SJSA1 (cell line): ENCODE measurements around the gene TRPV3. TPM values are rescaled to one million over a fixed set of nuclear protein-coding genes. Genes with fewer than 3 reads are reported as not detected.
"Not testable (repeated sequence)": the region's sequence is repeated elsewhere in the genome, so short reads cannot be mapped to it uniquely, and the experiment has no call there.

Source experiments
- DNase-seq, 2 experiments: peaks; one replicate each; pipeline ENCODE4 v3.0.0-alpha.2; 2015 to 2020; ENCODE audit warnings: low spot score in 2 of 2, low read depth in 1 of 2
- H3K27ac ChIP-seq: fragments of 250-450 bp; sonication (Bioruptor Pico); 2 replicates; pipeline ENCODE4 v1.5.1; 2020; ENCODE audit warnings: mild to moderate bottlenecking, moderate library complexity
- H3K27me3 ChIP-seq: fragments of 250-450 bp; sonication (Bioruptor Pico); replicated peaks from 2 replicates; pipeline ENCODE4 v1.5.1; 2020; ENCODE audit warnings: mild to moderate bottlenecking, moderate library complexity
- H3K36me3 ChIP-seq: fragments of 250-450 bp; sonication (Bioruptor Pico); 2 replicates; pipeline ENCODE4 v1.5.1; 2020; ENCODE audit warnings: mild to moderate bottlenecking
- H3K4me1 ChIP-seq: fragments of 250-450 bp; sonication (Bioruptor Pico); replicated peaks from 2 replicates; pipeline ENCODE4 v1.6.1; 2021; ENCODE audit warnings: mild to moderate bottlenecking
- H3K4me3 ChIP-seq: fragments of 250-450 bp; sonication (Bioruptor Pico); 2 replicates; pipeline ENCODE4 v1.5.1; 2020; ENCODE audit warnings: mild to moderate bottlenecking
- H3K9me3 ChIP-seq: fragments of 250-450 bp; sonication (Bioruptor Pico); replicated peaks from 2 replicates; pipeline ENCODE4 v1.5.1; 2020; ENCODE audit warnings: mild to moderate bottlenecking
- total RNA-seq: library from RNA; depleted of rRNA; stranded (reverse); fragments of >200 nt; shearing (Covaris generic); gene quantifications from 2 replicates; pipeline ENCODE4 v1.2.3, GENCODE V29; 2014

TRPV3 gene
- total RNA-seq, 1 experiment from 2014 or later = not detected

- DNase-seq = no peak
- no peak overlapping the region for H3K27ac ChIP-seq
- H3K9me3 ChIP-seq = no peaks in the 10 kb centered on the region
- no peaks in the 10 kb centered on the region for H3K27me3 ChIP-seq
- H3K4me3 ChIP-seq = no peak overlapping the region
- no peaks in the 10 kb centered on the region for H3K36me3 ChIP-seq
- no peaks in the 10 kb centered on the region for H3K4me1 ChIP-seq
Observed at GRCh38 chr17:3529817-3530741, 27.5 kb downstream of the TRPV3 start.

DNA sequence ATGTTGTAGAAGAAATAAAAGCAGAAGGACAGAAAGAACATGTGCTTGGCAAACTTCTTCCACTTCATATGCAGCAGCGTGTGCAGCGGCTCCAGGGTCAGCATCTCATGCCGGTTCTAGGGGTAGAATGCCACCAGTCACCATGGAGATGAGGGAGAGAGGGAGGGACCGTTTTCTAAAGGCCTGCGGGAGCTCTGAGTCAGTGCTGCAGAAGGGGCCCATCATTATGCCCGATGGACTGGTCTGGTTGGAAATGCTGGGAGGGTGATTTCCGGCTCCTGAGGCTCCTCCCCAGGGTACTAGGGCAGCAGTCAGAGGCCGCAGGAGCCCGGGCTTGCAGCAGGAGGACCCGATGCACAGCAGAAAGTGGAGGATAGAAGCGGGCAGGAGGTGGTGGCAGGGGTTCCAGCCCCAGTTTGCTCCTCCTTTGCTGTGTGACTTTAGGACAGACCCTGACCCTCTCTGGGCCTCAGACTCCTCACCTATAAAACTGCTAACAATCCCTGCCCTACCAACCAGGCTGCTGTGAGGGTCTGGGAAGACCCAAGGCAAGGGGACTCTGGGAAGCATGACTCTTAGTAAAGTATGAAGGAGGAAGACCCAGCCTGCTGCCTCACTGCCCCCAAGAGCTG is 28.6 kb downstream of the TRPV3 start:
- no peak for DNase-seq
- Histone ChIP-seq H3K9me3 (no peaks in the 10 kb centered on the region), H3K4me3 (no peak overlapping the region), H3K4me1 (no peaks in the 10 kb centered on the region), H3K27me3 (no peaks in the 10 kb centered on the region), H3K27ac (no peak overlapping the region), H3K36me3 (no peaks in the 10 kb centered on the region)

DNA sequence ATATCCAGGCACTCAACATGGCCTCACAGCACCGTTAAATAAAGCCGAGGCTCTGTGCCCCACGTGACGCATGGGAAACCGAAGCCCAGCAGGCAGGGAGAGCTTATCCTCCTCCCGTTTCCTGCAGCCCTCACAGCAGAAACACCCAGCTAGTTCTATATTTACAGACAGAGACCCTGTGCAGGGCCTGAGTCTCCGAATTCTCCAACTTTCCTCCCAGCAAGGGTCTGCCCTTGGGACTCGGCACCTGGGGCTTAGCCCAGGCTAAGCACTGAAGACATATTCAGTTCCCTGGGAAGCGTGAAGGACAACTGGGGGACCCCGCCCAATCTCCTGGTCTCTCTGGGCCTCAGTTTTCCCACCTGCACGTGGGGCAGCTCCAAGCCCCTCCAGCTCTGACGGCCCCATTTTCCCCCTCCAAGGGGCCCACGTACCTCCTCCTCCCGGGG is 29.2 kb downstream of the TRPV3 start:
- H3K4me3 ChIP-seq = no peak overlapping the region
- H3K27ac ChIP-seq = no peak overlapping the region
- DNase-seq = no peak
- H3K36me3 ChIP-seq = no peaks in the 10 kb centered on the region
- no peaks in the 10 kb centered on the region for H3K9me3 ChIP-seq
- no peaks in the 10 kb centered on the region for H3K4me1 ChIP-seq
- H3K27me3 ChIP-seq = no peaks in the 10 kb centered on the region

- H3K27me3 ChIP-seq = no peaks in the 10 kb centered on the region
- no peak overlapping the region for H3K4me3 ChIP-seq
- no peaks in the 10 kb centered on the region for H3K9me3 ChIP-seq
- no peaks in the 10 kb centered on the region for H3K36me3 ChIP-seq
- no peak overlapping the region for H3K27ac ChIP-seq
- no peak for DNase-seq
- H3K4me1 ChIP-seq = no peaks in the 10 kb centered on the region
Observed at GRCh38 chr17:3527896-3528295, 29.7 kb downstream of the TRPV3 start.

GRCh38 chr17:3527468-3527867 is 30.1 kb downstream of the TRPV3 start:
- H3K27ac ChIP-seq = no peak overlapping the region
- H3K4me1 ChIP-seq = no peaks in the 10 kb centered on the region
- no peak for DNase-seq
- no peaks in the 10 kb centered on the region for H3K27me3 ChIP-seq
- no peaks in the 10 kb centered on the region for H3K9me3 ChIP-seq
- no peak overlapping the region for H3K4me3 ChIP-seq
- no peaks in the 10 kb centered on the region for H3K36me3 ChIP-seq

- Histone ChIP-seq H3K4me1 (no peaks in the 10 kb centered on the region), H3K27ac (no peak overlapping the region), H3K4me3 (no peak overlapping the region), H3K27me3 (no peaks in the 10 kb centered on the region), H3K36me3 (no peaks in the 10 kb centered on the region), H3K9me3 (no peaks in the 10 kb centered on the region)
- DNase-seq = no peak
Observed at GRCh38 chr17:3526971-3527370, 30.6 kb downstream of the TRPV3 start.

- Histone ChIP-seq H3K4me1 (no peaks in the 10 kb centered on the region), H3K9me3 (no peaks in the 10 kb centered on the region), H3K36me3 (no peaks in the 10 kb centered on the region), H3K4me3 (no peak overlapping the region), H3K27ac (no peak overlapping the region), H3K27me3 (no peaks in the 10 kb centered on the region)
- no peak for DNase-seq
Observed at GRCh38 chr17:3526491-3526890, 31.1 kb downstream of the TRPV3 start.

GRCh38 chr17:3524024-3524423 is 33.6 kb downstream of the TRPV3 start:
- Histone ChIP-seq H3K27me3 (no peaks in the 10 kb centered on the region), H3K4me1 (no peaks in the 10 kb centered on the region), H3K4me3 (no peak overlapping the region), H3K27ac (no peak overlapping the region), H3K9me3 (no peaks in the 10 kb centered on the region), H3K36me3 (no peaks in the 10 kb centered on the region)
- DNase-seq = no peak

- H3K27ac ChIP-seq, H3K4me1 ChIP-seq, H3K36me3 ChIP-seq, H3K9me3 ChIP-seq, H3K4me3 ChIP-seq, DNase-seq, H3K27me3 ChIP-seq: not testable (repeated sequence)
Observed at GRCh38 chr17:3519472-3519871, 38.1 kb downstream of the TRPV3 start.

GRCh38 chr17:3514873-3515272 is 42.7 kb downstream of the TRPV3 start:
- Histone ChIP-seq H3K4me3 (no peak overlapping the region), H3K27me3 (no peaks in the 10 kb centered on the region), H3K36me3 (no peaks in the 10 kb centered on the region), H3K27ac (no peak overlapping the region), H3K9me3 (no peaks in the 10 kb centered on the region), H3K4me1 (no peaks in the 10 kb centered on the region)
- DNase-seq = no peak

DNA sequence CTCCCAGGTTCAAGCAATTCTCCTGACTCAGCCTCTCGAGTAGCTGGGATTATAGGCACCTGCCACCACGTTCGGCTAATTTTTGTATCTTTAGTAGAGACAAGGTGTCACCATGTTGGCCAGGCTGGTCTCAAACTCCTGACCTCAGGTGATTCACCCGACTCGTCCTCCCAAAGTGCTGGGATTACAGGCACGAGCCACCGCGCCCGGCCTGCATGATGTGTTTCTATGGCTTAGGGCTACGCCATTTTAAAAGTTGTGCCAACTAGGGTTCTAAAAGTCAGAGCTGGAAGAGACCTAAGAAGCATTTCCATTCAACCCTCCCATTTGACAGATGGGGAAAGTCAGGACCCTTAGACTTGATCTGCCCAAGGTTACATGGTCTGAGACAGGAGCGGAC is 43.4 kb downstream of the TRPV3 start:
- H3K4me1 ChIP-seq, H3K27ac ChIP-seq: not testable (repeated sequence)

DNA sequence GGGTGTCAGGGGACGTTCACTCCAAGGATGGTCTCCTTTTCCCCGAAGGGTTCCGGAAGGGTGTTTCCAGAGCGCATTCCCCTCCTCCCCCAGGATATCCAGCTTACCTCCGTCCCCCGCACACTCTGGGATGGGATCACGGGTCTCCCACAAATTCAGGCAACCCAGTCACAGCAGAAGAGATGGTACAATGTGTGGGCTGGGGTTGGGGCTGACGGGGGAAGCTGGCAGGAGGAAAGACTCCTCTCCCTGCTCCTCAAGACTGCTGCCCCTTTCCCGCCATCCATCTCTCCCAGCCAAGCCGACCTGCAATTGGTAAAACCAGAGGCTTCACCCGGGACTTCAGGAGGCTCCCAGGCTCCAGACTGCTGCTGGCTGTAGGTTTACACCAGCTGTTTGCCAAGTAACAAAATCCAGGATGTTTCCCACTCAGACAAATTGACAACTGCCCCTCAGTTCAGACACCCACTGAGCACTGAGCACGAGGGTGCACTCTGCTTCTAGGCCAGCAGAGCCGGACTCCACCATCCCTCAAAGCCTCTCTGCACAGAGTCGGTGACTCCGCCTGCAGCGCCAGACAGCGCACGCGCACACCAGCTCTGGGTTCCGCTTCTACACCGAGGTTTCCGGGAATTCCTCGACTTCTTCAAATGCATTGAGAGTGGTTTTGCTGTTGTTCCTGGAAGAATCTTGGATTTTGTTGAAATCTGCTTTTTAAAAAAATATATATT is 44.1 kb downstream of the TRPV3 start:
- Histone ChIP-seq H3K4me3 (no peak overlapping the region), H3K9me3 (no peaks in the 10 kb centered on the region), H3K36me3 (no peaks in the 10 kb centered on the region), H3K4me1 (no peaks in the 10 kb centered on the region), H3K27ac (no peak overlapping the region), H3K27me3 (no peaks in the 10 kb centered on the region)
- no peak for DNase-seq

More for the DNA sequence above, 43.4 kb downstream of the TRPV3 start:
- H3K27me3 ChIP-seq, H3K9me3 ChIP-seq, H3K4me3 ChIP-seq, DNase-seq, H3K36me3 ChIP-seq: not testable (repeated sequence)

DNA sequence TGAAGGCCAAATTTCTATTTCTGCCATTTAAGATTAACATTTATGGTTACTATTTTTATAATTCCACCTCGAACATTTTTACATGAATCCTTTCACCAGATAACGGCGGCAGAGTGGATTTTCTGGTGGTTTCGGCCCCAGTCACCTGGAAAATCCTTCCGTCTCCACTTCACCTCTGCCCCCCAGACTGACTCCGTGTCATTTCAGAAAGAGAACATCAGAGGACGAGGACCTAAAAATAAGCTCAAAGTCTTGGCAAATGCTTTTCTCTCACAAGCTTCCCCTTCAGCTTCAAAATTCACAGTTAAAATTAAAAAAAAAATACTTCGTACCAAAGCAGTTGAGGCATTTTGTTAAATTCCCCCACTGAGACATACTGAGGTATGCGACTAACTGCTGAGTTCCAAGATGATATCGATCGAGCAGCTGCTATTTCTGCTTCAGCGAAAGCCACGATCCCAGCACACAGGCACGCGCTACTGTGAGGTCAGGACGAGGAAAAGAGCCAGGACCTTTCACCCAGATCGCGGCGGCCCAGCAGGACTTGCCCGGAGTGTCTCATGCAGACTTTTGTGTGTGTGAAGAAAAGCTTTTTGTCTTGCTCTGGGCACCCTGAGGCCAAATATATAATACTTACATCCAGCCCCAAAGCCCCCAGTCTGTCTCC is 45.0 kb downstream of the TRPV3 start:
- H3K9me3 ChIP-seq = no peaks in the 10 kb centered on the region
- H3K4me3 ChIP-seq = no peak overlapping the region
- DNase-seq = no peak
- H3K36me3 ChIP-seq = no peaks in the 10 kb centered on the region
- no peak overlapping the region for H3K27ac ChIP-seq
- H3K4me1 ChIP-seq = no peaks in the 10 kb centered on the region
- H3K27me3 ChIP-seq = no peaks in the 10 kb centered on the region
